ENCODE measurements around the gene MSLN.

The MSLN gene

DNA sequence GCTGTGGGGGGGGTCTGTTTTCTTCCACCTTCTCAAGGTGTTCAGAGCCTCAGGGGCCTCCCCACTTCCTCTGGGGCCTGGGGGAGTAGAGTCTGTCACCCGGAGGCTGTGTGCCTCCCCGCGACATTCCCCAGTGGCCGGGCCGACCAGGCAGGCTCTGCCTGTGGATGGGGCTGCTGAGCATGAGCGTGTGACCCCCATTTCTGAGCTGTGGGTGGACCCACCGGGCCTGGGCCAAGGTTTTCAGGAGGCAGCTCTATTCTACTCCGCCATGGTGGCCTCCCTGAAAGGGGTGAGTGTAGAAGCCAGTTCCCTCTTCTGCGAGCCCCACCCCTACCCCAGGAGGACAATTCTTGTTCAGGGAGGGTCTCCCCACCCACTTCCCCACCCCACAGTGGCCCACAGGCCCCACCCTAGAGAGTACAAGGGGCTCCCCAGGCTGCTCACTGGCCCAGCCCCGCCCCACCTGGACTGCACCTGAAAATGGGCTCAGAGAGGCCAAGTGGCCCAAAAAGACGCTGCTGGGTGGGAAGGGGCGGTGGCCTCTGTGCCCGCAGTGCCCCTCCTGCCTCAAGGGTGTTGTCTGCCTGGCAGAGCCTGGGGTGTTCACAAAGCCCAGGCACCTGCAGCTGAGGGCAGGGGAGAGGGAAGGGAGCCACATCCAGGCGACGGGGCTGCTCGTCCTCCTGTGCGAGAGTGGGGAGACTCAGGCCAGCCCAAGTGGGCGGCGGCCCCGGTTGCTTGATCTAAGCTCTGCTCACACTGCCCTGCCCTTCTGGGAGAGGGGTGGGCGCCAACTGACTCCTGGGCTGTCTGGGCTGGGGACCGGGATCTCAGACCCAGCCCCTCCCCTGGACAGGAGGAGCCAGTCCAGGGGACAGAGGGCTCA is 1.3 kb downstream of the MSLN start:
- Histone ChIP-seq H3K79me2 (ENCODE audit: insufficient read depth, low read length) (no peaks in the 10 kb centered on the region), H3K9me3 (ENCODE audit: insufficient read depth, low read depth, low read length) (no peaks in the 10 kb centered on the region), H3K9me2 (replicated peaks; ENCODE audit: low read depth, low read length) (no peaks in the 10 kb centered on the region), H2AFZ (ENCODE audit: low read length) (no peak overlapping the region), H3K9ac (ENCODE audit: low read depth, low read length, poor library complexity, severe bottlenecking) (no peak overlapping the region), H3F3A (ENCODE audit: low read depth) (no peaks in the 10 kb centered on the region), H3K4me1 (ENCODE audit: insufficient read depth, low read length, poor library complexity, severe bottlenecking) (no peaks in the 10 kb centered on the region), H3K4me3 (ENCODE audit: low read length, poor library complexity, severe bottlenecking) (no peak overlapping the region), H3K27me3 (ENCODE audit: insufficient read depth, low read length, poor library complexity, severe bottlenecking) (no peaks in the 10 kb centered on the region), H3K4me2 (ENCODE audit: low read depth, low read length, poor library complexity, severe bottlenecking) (no peak overlapping the region), H4K20me1 (ENCODE audit: insufficient read depth, low read length, poor library complexity, severe bottlenecking) (no peaks in the 10 kb centered on the region), H3K36me3 (ENCODE audit: insufficient read depth, low read length) (no peaks in the 10 kb centered on the region)
- TF ChIP-seq, protein P1, sequence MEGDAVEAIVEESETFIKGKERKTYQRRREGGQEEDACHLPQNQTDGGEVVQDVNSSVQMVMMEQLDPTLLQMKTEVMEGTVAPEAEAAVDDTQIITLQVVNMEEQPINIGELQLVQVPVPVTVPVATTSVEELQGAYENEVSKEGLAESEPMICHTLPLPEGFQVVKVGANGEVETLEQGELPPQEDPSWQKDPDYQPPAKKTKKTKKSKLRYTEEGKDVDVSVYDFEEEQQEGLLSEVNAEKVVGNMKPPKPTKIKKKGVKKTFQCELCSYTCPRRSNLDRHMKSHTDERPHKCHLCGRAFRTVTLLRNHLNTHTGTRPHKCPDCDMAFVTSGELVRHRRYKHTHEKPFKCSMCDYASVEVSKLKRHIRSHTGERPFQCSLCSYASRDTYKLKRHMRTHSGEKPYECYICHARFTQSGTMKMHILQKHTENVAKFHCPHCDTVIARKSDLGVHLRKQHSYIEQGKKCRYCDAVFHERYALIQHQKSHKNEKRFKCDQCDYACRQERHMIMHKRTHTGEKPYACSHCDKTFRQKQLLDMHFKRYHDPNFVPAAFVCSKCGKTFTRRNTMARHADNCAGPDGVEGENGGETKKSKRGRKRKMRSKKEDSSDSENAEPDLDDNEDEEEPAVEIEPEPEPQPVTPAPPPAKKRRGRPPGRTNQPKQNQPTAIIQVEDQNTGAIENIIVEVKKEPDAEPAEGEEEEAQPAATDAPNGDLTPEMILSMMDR (conservative IDR thresholded peaks at IDR 0.05; ENCODE audit: low read length), result no peak
- TF ChIP-seq EZH2phosphoT487 (IDR thresholded peaks at IDR 0.05; ENCODE audit: borderline replicate concordance), result no peak

DNA sequence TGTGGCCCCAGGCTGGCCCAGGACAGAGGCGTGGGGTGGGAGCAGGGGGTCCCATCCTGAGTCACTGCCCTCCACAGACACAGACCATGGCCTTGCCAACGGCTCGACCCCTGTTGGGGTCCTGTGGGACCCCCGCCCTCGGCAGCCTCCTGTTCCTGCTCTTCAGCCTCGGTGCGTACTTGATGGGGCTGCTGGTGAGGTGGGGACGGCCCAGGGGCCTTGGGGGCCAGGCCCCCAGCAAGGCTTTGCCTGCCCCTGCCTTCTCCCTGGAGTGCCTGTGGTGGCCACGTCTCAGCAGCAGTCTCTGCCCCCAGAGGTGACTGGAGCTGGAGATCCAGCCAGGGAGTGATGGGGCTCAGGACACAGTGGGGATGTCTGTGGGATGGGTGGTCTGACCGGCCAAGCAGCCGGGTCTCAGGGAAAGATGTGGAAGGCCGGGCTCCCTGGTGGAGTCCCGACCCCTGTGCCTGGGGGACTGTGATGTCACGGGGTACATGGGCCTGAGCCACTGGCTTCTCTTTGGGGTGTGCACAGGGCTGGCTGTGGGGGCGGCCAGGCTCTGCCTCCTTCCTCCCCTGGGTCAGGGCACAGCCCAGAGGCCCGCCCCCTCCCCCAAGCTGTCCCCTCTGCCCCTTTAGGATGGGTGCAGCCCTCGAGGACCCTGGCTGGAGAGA is 2.2 kb downstream of the MSLN start:
- H2AFZ ChIP-seq (ENCODE audit: low read length), result no peak overlapping the region
- no peak overlapping the region for H3K9ac ChIP-seq (ENCODE audit: low read depth, low read length, poor library complexity, severe bottlenecking)
- H3K79me2 ChIP-seq (ENCODE audit: insufficient read depth, low read length), result no peaks in the 10 kb centered on the region
- no peaks in the 10 kb centered on the region for H3F3A ChIP-seq (ENCODE audit: low read depth)
- H3K4me3 ChIP-seq (ENCODE audit: low read length, poor library complexity, severe bottlenecking), result no peak overlapping the region
- no peaks in the 10 kb centered on the region for H4K20me1 ChIP-seq (ENCODE audit: insufficient read depth, low read length, poor library complexity, severe bottlenecking)
- TF ChIP-seq, protein P1 (conservative IDR thresholded peaks at IDR 0.05; ENCODE audit: low read length), result no peak
- H3K27me3 ChIP-seq (ENCODE audit: insufficient read depth, low read length, poor library complexity, severe bottlenecking), result no peaks in the 10 kb centered on the region
- no peaks in the 10 kb centered on the region for H3K9me3 ChIP-seq (ENCODE audit: insufficient read depth, low read depth, low read length)
- no peaks in the 10 kb centered on the region for H3K36me3 ChIP-seq (ENCODE audit: insufficient read depth, low read length)
- H3K9me2 ChIP-seq (replicated peaks; ENCODE audit: low read depth, low read length), result no peaks in the 10 kb centered on the region
- H3K4me1 ChIP-seq (ENCODE audit: insufficient read depth, low read length, poor library complexity, severe bottlenecking), result no peaks in the 10 kb centered on the region
- H3K4me2 ChIP-seq (ENCODE audit: low read depth, low read length, poor library complexity, severe bottlenecking), result no peak overlapping the region

DNA sequence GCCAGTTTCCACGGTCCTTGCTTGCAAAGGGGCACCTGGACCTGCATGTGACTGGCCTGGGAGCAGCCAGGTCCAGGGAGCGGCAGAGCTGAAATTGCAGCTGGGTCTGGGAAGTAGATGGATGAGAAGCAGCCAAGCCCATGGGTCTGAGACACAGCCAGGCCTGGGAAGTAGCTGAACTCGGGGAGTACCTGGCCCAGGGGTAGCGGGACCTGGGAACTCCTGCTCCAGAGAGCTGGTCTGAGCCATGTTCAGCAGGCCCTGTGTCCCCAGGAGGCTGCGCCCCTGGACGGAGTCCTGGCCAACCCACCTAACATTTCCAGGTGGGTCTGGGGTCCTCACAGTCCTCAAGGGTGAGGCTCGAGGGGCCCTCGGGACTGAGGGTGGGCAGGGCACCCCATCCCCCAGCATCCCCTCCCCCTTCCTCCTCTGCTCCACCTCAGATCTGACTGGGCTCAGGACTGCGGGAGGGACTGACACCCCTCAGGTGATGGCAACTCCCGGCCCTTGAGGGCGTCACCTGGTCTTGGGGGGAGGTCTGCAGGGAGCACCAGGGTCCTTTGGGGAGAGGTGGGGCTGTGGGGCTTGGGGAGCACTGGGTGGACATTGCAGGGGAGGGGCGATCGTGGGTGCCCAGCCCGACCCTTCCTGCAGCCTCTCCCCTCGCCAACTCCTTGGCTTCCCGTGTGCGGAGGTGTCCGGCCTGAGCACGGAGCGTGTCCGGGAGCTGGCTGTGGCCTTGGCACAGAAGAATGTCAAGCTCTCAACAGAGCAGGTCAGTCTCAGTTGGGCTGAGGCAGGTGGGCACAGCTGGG is 3.0 kb downstream of the MSLN start:
- no peaks in the 10 kb centered on the region for H3F3A ChIP-seq (ENCODE audit: low read depth)
- no peak for TF ChIP-seq EZH2phosphoT487 (IDR thresholded peaks at IDR 0.05; ENCODE audit: borderline replicate concordance)
- TF ChIP-seq, protein P1 (conservative IDR thresholded peaks at IDR 0.05; ENCODE audit: low read length), result no peak
- no peak overlapping the region for H3K4me3 ChIP-seq (ENCODE audit: low read length, poor library complexity, severe bottlenecking)
- H3K4me2 ChIP-seq (ENCODE audit: low read depth, low read length, poor library complexity, severe bottlenecking), result no peak overlapping the region
- no peaks in the 10 kb centered on the region for H3K27me3 ChIP-seq (ENCODE audit: insufficient read depth, low read length, poor library complexity, severe bottlenecking)
- H3K9me3 ChIP-seq (ENCODE audit: insufficient read depth, low read depth, low read length), result no peaks in the 10 kb centered on the region
- H4K20me1 ChIP-seq (ENCODE audit: insufficient read depth, low read length, poor library complexity, severe bottlenecking), result no peaks in the 10 kb centered on the region
- H2AFZ ChIP-seq (ENCODE audit: low read length), result no peak overlapping the region
- no peaks in the 10 kb centered on the region for H3K4me1 ChIP-seq (ENCODE audit: insufficient read depth, low read length, poor library complexity, severe bottlenecking)
- no peaks in the 10 kb centered on the region for H3K36me3 ChIP-seq (ENCODE audit: insufficient read depth, low read length)
- H3K9ac ChIP-seq (ENCODE audit: low read depth, low read length, poor library complexity, severe bottlenecking), result no peak overlapping the region
- H3K79me2 ChIP-seq (ENCODE audit: insufficient read depth, low read length), result no peaks in the 10 kb centered on the region
- no peaks in the 10 kb centered on the region for H3K9me2 ChIP-seq (replicated peaks; ENCODE audit: low read depth, low read length)

Data from Loucy (cell line).